ENCODE results near the gene PRPF19. TPM values are rescaled to one million over a fixed set of nuclear protein-coding genes. Genes with fewer than 3 reads are reported as not detected.

Gene PRPF19
- total RNA-seq (2014; rRNA removed; shearing (Covaris generic)) (47.9 and 58.9 TPM in 2 replicates), polyA plus RNA-seq (2016; fragmentation: Nextera tagmentation; extraction: Ambion mirVana) (17.4 and 19.1 TPM in 2 replicates)

DNA sequence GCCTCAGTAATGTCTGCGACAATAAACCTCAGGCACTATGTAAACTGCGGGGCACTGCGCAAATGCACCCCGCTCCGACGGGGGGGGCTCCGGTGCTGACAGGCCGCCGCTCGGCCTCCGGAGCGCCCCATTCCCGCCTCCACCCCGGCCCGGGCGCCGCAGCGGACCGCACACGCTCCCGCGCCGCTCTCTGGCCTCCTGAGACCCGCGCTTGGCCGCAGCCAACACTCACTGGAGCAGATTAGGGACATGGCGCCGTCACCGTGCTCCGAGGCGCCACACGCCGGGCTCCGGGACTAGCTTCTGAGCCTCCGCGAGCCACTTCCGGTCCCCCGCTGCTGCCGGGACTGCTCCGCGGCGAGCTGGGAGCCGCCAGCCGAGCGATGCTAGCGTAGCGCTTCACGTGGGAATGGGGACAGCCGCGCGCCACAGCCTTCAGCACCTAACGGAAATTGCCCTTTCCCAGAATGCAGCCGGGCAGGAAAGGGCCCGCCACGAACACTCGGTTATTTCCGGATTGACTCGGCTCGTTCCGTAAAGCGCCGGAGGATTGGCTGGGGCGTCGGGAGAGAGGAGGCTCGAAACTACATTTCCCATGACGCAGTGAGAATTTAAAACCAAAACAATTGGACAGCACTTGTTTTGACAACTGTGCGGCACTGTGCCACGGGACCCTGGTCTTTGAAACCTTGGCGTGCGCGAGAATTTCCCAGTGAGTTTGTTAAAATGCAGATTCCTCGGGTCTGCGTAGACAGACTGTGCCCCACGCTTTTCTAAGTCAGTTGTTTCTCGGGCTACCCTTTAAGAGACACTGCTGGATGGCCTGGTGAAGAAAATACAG, at the start of gene PRPF19:
Gene PRPF19, minus strand, starts transcription at position 454 of the 841 bp plus-strand sequence. Its CDS starts 203 bp downstream, at position 251.
- Histone ChIP-seq H3K79me2 (ENCODE audit: insufficient read depth) (peaks cover 44% of the 10 kb centered on the region), H2AFZ (peak within 1 kb of the TSS; percentile 91), H3K4me2 (ENCODE audit: unreplicated experiment) (peak within 1 kb of the TSS; percentile 99), H3K9ac (peak within 1 kb of the TSS; percentile 97), H3K27me3 (replicated peaks; ENCODE audit: insufficient read depth) (no peaks in the 10 kb centered on the region; the same call in 1 of the 2 replicates), H3F3A (ENCODE audit: insufficient read depth) (peaks cover 11% of the 10 kb centered on the region), H3K4me3 (peak within 1 kb of the TSS; percentile 92), H3K27ac (peak within 1 kb of the TSS; percentile 89), H4K20me1 (ENCODE audit: insufficient read depth) (peaks cover 8% of the 10 kb centered on the region; the same call in 1 of the 2 replicates), H3K36me3 (ENCODE audit: low read depth) (peaks cover 10% of the 10 kb centered on the region), H3K4me1 (ENCODE audit: insufficient read depth) (peaks cover 14% of the 10 kb centered on the region), H3K9me3 (ENCODE audit: low read depth) (no peaks in the 10 kb centered on the region), H3K9me2 (ENCODE audit: insufficient read depth) (no peaks in the 10 kb centered on the region)
- in situ Hi-C loops (cut with MboI) = no loop called here
- peak; percentile 97 for DNase-seq
- TF ChIP-seq EZH2 (IDR thresholded peaks at IDR 0.05; ENCODE audit: insufficient read depth, poor library complexity, severe bottlenecking) (no peak), EZH2phosphoT487 (IDR thresholded peaks at IDR 0.05; ENCODE audit: insufficient read depth, low read depth) (no peak)
- 1% methylated on average over 64 to 70 of the region's 75 CpGs for WGBS, 2 experiments (ENCODE audit: low coverage in 1 of 2, low lambda C conversion rate in 2 of 2, missing lambda C conversion rate in 2 of 2)

DNA sequence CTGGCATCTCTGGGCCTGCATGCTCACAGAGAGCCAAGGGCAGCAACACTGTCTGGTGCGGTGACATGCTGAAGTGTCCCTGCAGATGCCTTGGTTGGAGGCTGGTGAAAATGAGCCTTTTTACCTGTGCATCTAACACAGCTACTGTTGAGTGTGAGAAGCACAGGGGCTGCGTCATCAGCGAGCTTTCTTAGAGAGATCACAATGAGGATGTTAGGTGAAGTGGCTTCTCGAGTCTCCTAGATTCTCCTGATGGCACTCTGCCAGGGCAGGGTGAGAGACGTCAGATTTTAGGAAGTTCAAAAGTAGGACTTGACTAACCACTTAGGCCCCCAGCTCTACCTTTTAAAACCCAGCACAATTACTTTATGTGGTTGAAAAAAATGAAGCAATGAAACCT, 49.2 kb upstream of the PRPF19 start:
- WGBS, 2 experiments (ENCODE audit: low coverage in 1 of 2, low lambda C conversion rate in 2 of 2, missing lambda C conversion rate in 2 of 2) = 69 to 72% methylated on average over 5 of the region's 5 CpGs

GRCh38 chr11:60954421-60954820, 48.0 kb upstream of the PRPF19 start:
- in situ Hi-C loops (cut with MboI) = no loop called here
- H3F3A ChIP-seq (ENCODE audit: insufficient read depth) = no peaks in the 10 kb centered on the region
- no peak overlapping the region for H3K27ac ChIP-seq
- H3K9ac ChIP-seq = no peak overlapping the region
- H4K20me1 ChIP-seq (ENCODE audit: insufficient read depth) = no peaks in the 10 kb centered on the region
- TF ChIP-seq EZH2 (IDR thresholded peaks at IDR 0.05; ENCODE audit: insufficient read depth, poor library complexity, severe bottlenecking) (no peak), EZH2phosphoT487 (IDR thresholded peaks at IDR 0.05; ENCODE audit: insufficient read depth, low read depth) (no peak)
- DNase-seq = no peak
- no peaks in the 10 kb centered on the region for H3K36me3 ChIP-seq (ENCODE audit: low read depth)
- no peaks in the 10 kb centered on the region for H3K9me3 ChIP-seq (ENCODE audit: low read depth)
- H2AFZ ChIP-seq = no peak overlapping the region
- H3K27me3 ChIP-seq (replicated peaks; ENCODE audit: insufficient read depth) = no peaks in the 10 kb centered on the region
- WGBS, 2 experiments (ENCODE audit: low coverage in 1 of 2, low lambda C conversion rate in 2 of 2, missing lambda C conversion rate in 2 of 2) = 75 to 84% methylated on average over 5 of the region's 5 CpGs
- H3K4me2 ChIP-seq (ENCODE audit: unreplicated experiment) = no peak overlapping the region
- no peaks in the 10 kb centered on the region for H3K9me2 ChIP-seq (ENCODE audit: insufficient read depth)
- no peaks in the 10 kb centered on the region for H3K79me2 ChIP-seq (ENCODE audit: insufficient read depth)
- H3K4me3 ChIP-seq = no peak overlapping the region
- no peaks in the 10 kb centered on the region for H3K4me1 ChIP-seq (ENCODE audit: insufficient read depth)

More for the DNA sequence above, 49.2 kb upstream of the PRPF19 start:
- in situ Hi-C loops (cut with MboI) = no loop called here
- Histone ChIP-seq H4K20me1 (ENCODE audit: insufficient read depth) (no peaks in the 10 kb centered on the region), H3K9me2 (ENCODE audit: insufficient read depth) (no peaks in the 10 kb centered on the region), H2AFZ (no peak overlapping the region), H3K4me1 (ENCODE audit: insufficient read depth) (no peaks in the 10 kb centered on the region), H3K4me2 (ENCODE audit: unreplicated experiment) (no peak overlapping the region), H3K79me2 (ENCODE audit: insufficient read depth) (no peaks in the 10 kb centered on the region), H3K4me3 (no peak overlapping the region), H3K27ac (no peak overlapping the region), H3F3A (ENCODE audit: insufficient read depth) (no peaks in the 10 kb centered on the region), H3K9ac (no peak overlapping the region), H3K27me3 (replicated peaks; ENCODE audit: insufficient read depth) (peaks cover 10% of the 10 kb centered on the region; the same call in 1 of the 2 replicates), H3K9me3 (ENCODE audit: low read depth) (no peaks in the 10 kb centered on the region), H3K36me3 (ENCODE audit: low read depth) (no peaks in the 10 kb centered on the region)
- TF ChIP-seq EZH2phosphoT487 (IDR thresholded peaks at IDR 0.05; ENCODE audit: insufficient read depth, low read depth) = no peak
- TF ChIP-seq EZH2 (IDR thresholded peaks at IDR 0.05; ENCODE audit: insufficient read depth, poor library complexity, severe bottlenecking) = no peak
- no peak for DNase-seq

DNA sequence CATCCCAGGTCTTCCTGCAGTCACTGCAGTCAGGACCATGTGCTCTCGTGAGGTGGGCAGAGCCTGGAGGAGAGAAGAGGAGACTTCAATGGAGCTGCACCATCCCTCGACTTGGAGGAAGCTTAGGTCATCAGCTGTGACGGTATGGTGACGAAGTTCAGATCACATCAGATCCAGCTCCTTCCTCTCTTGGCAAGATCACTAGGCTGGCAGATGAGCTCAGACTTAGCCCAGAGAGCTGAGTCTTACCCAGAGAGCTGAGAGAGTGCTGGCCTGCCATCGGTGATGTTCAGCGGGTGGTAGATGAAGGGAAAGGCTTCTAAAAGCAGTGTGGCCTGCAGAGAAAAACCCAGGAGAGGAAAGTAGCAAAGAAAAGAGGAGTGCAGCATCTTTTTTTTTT, 47.4 kb upstream of the PRPF19 start:
- WGBS, 2 experiments (ENCODE audit: low coverage in 1 of 2, low lambda C conversion rate in 2 of 2, missing lambda C conversion rate in 2 of 2) = 81 to 86% methylated on average over 6 of the region's 6 CpGs
- no peaks in the 10 kb centered on the region for H3K9me3 ChIP-seq (ENCODE audit: low read depth)
- H3K9ac ChIP-seq = no peak overlapping the region
- no peak overlapping the region for H2AFZ ChIP-seq
- H3K27ac ChIP-seq = no peak overlapping the region
- TF ChIP-seq EZH2phosphoT487 (IDR thresholded peaks at IDR 0.05; ENCODE audit: insufficient read depth, low read depth) (no peak), EZH2 (IDR thresholded peaks at IDR 0.05; ENCODE audit: insufficient read depth, poor library complexity, severe bottlenecking) (no peak)
- no peaks in the 10 kb centered on the region for H3K79me2 ChIP-seq (ENCODE audit: insufficient read depth)
- DNase-seq = peak; percentile 30
- no peaks in the 10 kb centered on the region for H3F3A ChIP-seq (ENCODE audit: insufficient read depth)
- no peaks in the 10 kb centered on the region for H3K36me3 ChIP-seq (ENCODE audit: low read depth)
- no peak overlapping the region for H3K4me2 ChIP-seq (ENCODE audit: unreplicated experiment)
- H3K9me2 ChIP-seq (ENCODE audit: insufficient read depth) = no peaks in the 10 kb centered on the region
- H3K27me3 ChIP-seq (replicated peaks; ENCODE audit: insufficient read depth) = no peaks in the 10 kb centered on the region
- in situ Hi-C loops (cut with MboI) = no loop called here
- H3K4me3 ChIP-seq = no peak overlapping the region
- H3K4me1 ChIP-seq (ENCODE audit: insufficient read depth) = no peaks in the 10 kb centered on the region
- no peaks in the 10 kb centered on the region for H4K20me1 ChIP-seq (ENCODE audit: insufficient read depth)

Data from GM23248 (cell line).